HepG2 (cell line): ENCODE results near the gene ZFP36. TPM values are rescaled to one million over a fixed set of nuclear protein-coding genes. Genes with fewer than 3 reads are reported as not detected.

ENCODE experiments used
- PCBP1 ChIP-seq: fragments of 200-400 bp; formaldehyde crosslinking; IDR thresholded peaks from 2 replicates; pipeline ENCODE4 v1.6.1; 2017; ENCODE audit warnings: mild to moderate bottlenecking, low read depth, low read length, borderline replicate concordance
- PPARG ChIP-seq: conservative IDR thresholded peaks from 2 replicates; pipeline ENCODE4 v1.6.1; 2016; ENCODE audit warnings: missing biosample characterization, missing genetic modification reagents
- TBL1XR1 ChIP-seq: fragments of 150-350 bp; IDR thresholded peaks from 2 replicates; pipeline ENCODE4 v1.6.1; 2014; ENCODE audit warnings: borderline replicate concordance, low read length; ENCODE audit not compliant: partially characterized antibody
- polyA plus RNA-seq, 8 experiments: library from polyadenylated mRNA; depleted of rRNA in 3 of 8; stranded (reverse) in 7 of 8; unstranded in 1 of 8; fragments of >200 nt; fragmentation: Illumina TruSeq in 4 of 8; extraction: Trizol in 4 of 8; gene quantifications; 2 replicates each; pipeline versions ENCODE4 v1.2.1 to v1.2.3, GENCODE V29; 2011 to 2016; ENCODE audit warnings: low read depth in 4 of 8, missing spikeins in 1 of 8, mixed read lengths in 1 of 8; ENCODE audit not compliant: insufficient read depth in 1 of 8
- total RNA-seq, 5 experiments: library from RNA; depleted of rRNA; stranded (reverse); fragments of >200 nt; fragmentation: Illumina TruSeq; extraction: Trizol; gene quantifications; 2 replicates each; pipeline ENCODE4 v1.2.3, GENCODE V29; 2016; ENCODE audit warnings: low read depth in 1 of 5
- TF ChIP-seq, protein P1 (sequence below): sonication (generic); formaldehyde crosslinking; IDR thresholded peaks from 2 replicates; pipeline ENCODE4 v1.5.0; 2020; ENCODE audit warnings: mild to moderate bottlenecking, missing genetic modification reagents, borderline replicate concordance
- TF ChIP-seq, protein P2 (sequence below): sonication (generic); formaldehyde crosslinking; IDR thresholded peaks from 2 replicates; pipeline ENCODE4; 2020; ENCODE audit warnings: missing genetic modification reagents, mild to moderate bottlenecking, borderline replicate concordance
- TF ChIP-seq, protein P3 (sequence below): IDR thresholded peaks from 2 replicates; pipeline ENCODE4 v1.6.1; 2016; ENCODE audit warnings: low read depth, borderline replicate concordance
- TF ChIP-seq, protein P4 (sequence below): sonication (generic); formaldehyde crosslinking; IDR thresholded peaks from 2 replicates; pipeline ENCODE4 v1.5.0; 2020; ENCODE audit warnings: missing genetic modification reagents, mild to moderate bottlenecking, borderline replicate concordance
- TF ChIP-seq, protein P5 (sequence below): sonication (generic); formaldehyde crosslinking; IDR thresholded peaks from 2 replicates; pipeline ENCODE4 v1.5.1; 2020; ENCODE audit warnings: mild to moderate bottlenecking, moderate library complexity, missing genetic modification reagents
- TF ChIP-seq, protein P6 (sequence below): sonication (generic); formaldehyde crosslinking; IDR thresholded peaks from 2 replicates; pipeline ENCODE4 v1.5.0; 2020; ENCODE audit warnings: mild to moderate bottlenecking, missing genetic modification reagents, borderline replicate concordance

ZFP36 gene
- total and polyA plus RNA-seq, 2 of the 13 experiments (the other 11 are each of a cell fraction or from before 2014, with no cell fraction given): 1.4 to 1.7 TPM

DNA sequence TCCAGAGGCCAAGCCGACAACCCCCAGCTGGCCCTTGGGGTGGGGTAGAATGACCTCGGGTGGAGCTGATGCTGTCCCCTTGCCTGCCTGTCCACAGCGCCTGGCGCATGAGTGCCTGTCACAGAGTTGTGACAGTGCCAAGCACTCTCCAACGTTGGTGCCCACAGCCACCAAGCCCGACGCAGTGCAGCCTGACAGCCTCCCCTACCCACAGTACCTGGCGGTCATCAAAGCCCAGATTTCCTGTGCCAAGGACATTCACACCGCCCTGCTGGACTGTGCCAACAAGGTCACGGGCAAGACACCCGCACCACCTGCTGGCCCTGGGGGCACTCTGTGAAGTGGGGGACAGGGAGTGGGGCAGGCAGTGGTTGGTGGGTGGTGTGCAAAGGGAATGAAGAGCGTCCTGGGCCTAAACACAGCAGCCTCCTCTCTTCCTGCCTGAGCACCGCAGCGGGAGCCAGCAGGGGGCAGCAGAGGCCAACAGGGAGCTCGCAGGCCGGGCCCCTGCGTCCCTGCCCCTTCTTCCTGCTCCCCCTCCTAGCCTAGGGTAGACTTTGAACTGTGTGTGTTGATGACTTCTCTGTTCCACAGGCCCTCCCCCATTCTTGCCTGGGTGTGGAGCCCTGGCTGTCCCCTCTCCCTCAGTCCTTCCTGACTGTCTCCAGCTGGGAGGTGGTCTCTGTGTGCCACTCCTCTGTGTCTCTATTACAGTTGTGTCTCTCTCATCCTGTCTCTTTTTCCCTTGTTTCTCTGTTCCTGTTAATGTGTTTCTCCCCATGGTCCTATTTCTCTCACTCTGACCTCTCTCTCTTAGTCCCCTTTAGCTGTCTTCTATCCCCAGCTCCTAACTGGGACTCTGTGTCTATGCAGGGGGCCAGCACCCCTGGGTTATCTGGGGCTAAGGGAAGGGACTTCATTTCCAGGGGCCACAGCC, 9.0 kb upstream of the ZFP36 start (continued):
- TF ChIP-seq, protein P1, sequence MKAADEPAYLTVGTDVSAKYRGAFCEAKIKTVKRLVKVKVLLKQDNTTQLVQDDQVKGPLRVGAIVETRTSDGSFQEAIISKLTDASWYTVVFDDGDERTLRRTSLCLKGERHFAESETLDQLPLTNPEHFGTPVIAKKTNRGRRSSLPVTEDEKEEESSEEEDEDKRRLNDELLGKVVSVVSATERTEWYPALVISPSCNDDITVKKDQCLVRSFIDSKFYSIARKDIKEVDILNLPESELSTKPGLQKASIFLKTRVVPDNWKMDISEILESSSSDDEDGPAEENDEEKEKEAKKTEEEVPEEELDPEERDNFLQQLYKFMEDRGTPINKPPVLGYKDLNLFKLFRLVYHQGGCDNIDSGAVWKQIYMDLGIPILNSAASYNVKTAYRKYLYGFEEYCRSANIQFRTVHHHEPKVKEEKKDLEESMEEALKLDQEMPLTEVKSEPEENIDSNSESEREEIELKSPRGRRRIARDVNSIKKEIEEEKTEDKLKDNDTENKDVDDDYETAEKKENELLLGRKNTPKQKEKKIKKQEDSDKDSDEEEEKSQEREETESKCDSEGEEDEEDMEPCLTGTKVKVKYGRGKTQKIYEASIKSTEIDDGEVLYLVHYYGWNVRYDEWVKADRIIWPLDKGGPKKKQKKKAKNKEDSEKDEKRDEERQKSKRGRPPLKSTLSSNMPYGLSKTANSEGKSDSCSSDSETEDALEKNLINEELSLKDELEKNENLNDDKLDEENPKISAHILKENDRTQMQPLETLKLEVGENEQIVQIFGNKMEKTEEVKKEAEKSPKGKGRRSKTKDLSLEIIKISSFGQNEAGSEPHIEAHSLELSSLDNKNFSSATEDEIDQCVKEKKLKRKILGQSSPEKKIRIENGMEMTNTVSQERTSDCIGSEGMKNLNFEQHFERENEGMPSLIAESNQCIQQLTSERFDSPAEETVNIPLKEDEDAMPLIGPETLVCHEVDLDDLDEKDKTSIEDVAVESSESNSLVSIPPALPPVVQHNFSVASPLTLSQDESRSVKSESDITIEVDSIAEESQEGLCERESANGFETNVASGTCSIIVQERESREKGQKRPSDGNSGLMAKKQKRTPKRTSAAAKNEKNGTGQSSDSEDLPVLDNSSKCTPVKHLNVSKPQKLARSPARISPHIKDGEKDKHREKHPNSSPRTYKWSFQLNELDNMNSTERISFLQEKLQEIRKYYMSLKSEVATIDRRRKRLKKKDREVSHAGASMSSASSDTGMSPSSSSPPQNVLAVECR (CRISPR knock-in tag): peak; percentile 85
- TF ChIP-seq, protein P2, sequence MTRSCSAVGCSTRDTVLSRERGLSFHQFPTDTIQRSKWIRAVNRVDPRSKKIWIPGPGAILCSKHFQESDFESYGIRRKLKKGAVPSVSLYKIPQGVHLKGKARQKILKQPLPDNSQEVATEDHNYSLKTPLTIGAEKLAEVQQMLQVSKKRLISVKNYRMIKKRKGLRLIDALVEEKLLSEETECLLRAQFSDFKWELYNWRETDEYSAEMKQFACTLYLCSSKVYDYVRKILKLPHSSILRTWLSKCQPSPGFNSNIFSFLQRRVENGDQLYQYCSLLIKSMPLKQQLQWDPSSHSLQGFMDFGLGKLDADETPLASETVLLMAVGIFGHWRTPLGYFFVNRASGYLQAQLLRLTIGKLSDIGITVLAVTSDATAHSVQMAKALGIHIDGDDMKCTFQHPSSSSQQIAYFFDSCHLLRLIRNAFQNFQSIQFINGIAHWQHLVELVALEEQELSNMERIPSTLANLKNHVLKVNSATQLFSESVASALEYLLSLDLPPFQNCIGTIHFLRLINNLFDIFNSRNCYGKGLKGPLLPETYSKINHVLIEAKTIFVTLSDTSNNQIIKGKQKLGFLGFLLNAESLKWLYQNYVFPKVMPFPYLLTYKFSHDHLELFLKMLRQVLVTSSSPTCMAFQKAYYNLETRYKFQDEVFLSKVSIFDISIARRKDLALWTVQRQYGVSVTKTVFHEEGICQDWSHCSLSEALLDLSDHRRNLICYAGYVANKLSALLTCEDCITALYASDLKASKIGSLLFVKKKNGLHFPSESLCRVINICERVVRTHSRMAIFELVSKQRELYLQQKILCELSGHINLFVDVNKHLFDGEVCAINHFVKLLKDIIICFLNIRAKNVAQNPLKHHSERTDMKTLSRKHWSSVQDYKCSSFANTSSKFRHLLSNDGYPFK (CRISPR knock-in tag): peak; percentile 19; the same call in 1 of the 2 replicates
- TF ChIP-seq TBL1XR1: peak; percentile 33
- TF ChIP-seq, protein P3, sequence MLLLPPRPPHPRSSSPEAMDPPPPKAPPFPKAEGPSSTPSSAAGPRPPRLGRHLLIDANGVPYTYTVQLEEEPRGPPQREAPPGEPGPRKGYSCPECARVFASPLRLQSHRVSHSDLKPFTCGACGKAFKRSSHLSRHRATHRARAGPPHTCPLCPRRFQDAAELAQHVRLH (CRISPR knock-in tag): peak; percentile 58; the same call in 1 of the 2 replicates
- TF ChIP-seq, protein P4, sequence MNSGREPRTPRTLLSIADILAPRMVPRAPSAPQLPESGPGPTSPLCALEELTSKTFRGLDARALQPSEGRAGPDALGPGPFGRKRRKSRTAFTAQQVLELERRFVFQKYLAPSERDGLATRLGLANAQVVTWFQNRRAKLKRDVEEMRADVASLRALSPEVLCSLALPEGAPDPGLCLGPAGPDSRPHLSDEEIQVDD (CRISPR knock-in tag): no peak
- 0 out of 2 replicates have a peak, but pooled peaks have one; percentile 85 for TF ChIP-seq PCBP1
- TF ChIP-seq, protein P5, sequence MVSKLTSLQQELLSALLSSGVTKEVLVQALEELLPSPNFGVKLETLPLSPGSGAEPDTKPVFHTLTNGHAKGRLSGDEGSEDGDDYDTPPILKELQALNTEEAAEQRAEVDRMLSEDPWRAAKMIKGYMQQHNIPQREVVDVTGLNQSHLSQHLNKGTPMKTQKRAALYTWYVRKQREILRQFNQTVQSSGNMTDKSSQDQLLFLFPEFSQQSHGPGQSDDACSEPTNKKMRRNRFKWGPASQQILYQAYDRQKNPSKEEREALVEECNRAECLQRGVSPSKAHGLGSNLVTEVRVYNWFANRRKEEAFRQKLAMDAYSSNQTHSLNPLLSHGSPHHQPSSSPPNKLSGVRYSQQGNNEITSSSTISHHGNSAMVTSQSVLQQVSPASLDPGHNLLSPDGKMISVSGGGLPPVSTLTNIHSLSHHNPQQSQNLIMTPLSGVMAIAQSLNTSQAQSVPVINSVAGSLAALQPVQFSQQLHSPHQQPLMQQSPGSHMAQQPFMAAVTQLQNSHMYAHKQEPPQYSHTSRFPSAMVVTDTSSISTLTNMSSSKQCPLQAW: peak; percentile 76
- TF ChIP-seq PPARG (CRISPR knock-in tag): peak; percentile 69
- TF ChIP-seq, protein P6, sequence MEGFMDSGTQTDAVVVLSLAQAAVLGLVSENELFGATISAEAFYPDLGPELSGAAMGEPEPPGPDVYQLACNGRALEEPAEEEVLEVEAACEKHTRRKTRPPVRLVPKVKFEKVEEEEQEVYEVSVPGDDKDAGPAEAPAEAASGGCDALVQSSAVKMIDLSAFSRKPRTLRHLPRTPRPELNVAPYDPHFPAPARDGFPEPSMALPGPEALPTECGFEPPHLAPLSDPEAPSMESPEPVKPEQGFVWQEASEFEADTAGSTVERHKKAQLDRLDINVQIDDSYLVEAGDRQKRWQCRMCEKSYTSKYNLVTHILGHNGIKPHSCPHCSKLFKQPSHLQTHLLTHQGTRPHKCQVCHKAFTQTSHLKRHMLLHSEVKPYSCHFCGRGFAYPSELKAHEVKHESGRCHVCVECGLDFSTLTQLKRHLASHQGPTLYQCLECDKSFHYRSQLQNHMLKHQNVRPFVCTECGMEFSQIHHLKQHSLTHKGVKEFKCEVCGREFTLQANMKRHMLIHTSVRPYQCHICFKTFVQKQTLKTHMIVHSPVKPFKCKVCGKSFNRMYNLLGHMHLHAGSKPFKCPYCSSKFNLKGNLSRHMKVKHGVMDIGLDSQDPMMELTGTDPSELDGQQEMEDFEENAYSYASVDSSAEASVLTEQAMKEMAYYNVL (CRISPR knock-in tag): peak; percentile 57; the same call in 1 of the 2 replicates
